SK-N-SH (cell line): ENCODE results near the gene CNOT1. TPM values are rescaled to one million over a fixed set of nuclear protein-coding genes. Genes with fewer than 3 reads are reported as not detected.

ENCODE experiments used
- CTCF ChIA-PET: fragments of 300-600, 350-600 bp; formaldehyde crosslinking; extraction: SDS; loops from one replicate; lab custom pipeline; 2021; lab: Yijun Ruan, JAX
- POLR2A ChIA-PET: fragments of 350-600 bp; sonication (Branson Sonifier 250); formaldehyde crosslinking; extraction: SDS; loops from one replicate; lab custom pipeline; 2020; ENCODE audit warnings: antibody characterized with exemption, inconsistent platforms; lab: Yijun Ruan, JAX
- DNase-seq: peaks from one replicate; pipeline ENCODE4 v3.0.0; 2012
- H2AFZ ChIP-seq: fragments of 200-600 bp; sonication (generic); 2 replicates; pipeline ENCODE4 v1.8.1; 2016; ENCODE audit warnings: antibody characterized with exemption, mild to moderate bottlenecking, low read depth
- H3F3A ChIP-seq: fragments of 200-600 bp; sonication (generic); replicated peaks from 2 replicates; pipeline ENCODE3; 2016; ENCODE audit warnings: antibody characterized with exemption, mild to moderate bottlenecking; ENCODE audit not compliant: insufficient read depth
- H3K27ac ChIP-seq, 2 experiments: fragments of 200-500 bp in 1 of 2; fragments of 200-600 bp in 1 of 2; sonication (Bioruptor generic) in 1 of 2; sonication (generic), shearing (Covaris generic) in 1 of 2; 2 replicates each; pipeline versions ENCODE4 v1.5.1 to v1.6.1; 2014 to 2016; ENCODE audit warnings: low read depth in 2 of 2, inconsistent platforms in 1 of 2, low read length in 1 of 2, mild to moderate bottlenecking in 1 of 2, mixed read lengths in 1 of 2
- H3K27me3 ChIP-seq: fragments of 200-600 bp; sonication (generic), shearing (Covaris generic); 2 replicates; pipeline ENCODE4 v1.6.1; 2016; ENCODE audit warnings: mixed run types; ENCODE audit not compliant: insufficient read depth
- H3K36me3 ChIP-seq, 2 experiments: fragments of 200-500 bp in 1 of 2; fragments of 200-600 bp in 1 of 2; sonication (Bioruptor generic) in 1 of 2; sonication (generic) in 1 of 2; replicated peaks in 1 of 2; 2 replicates each; pipeline versions ENCODE3 to v1.5.1; 2014 to 2016; ENCODE audit warnings: low read length in 1 of 2, mild to moderate bottlenecking in 1 of 2; ENCODE audit not compliant: insufficient read depth in 2 of 2, control insufficient read depth in 1 of 2
- H3K4me1 ChIP-seq, 2 experiments: fragments of 200-500 bp in 1 of 2; fragments of 200-600 bp in 1 of 2; sonication (Bioruptor generic) in 1 of 2; sonication (generic), shearing (Covaris generic) in 1 of 2; 2 replicates each; pipeline versions ENCODE4 v1.5.1 to v1.6.1; 2014 to 2016; ENCODE audit warnings: low read depth in 1 of 2, low read length in 1 of 2, mixed run types in 1 of 2; ENCODE audit not compliant: insufficient read depth in 2 of 2, control insufficient read depth in 1 of 2
- H3K4me2 ChIP-seq: fragments of 200-600 bp; sonication (generic), shearing (Covaris generic); 2 replicates; pipeline ENCODE4 v1.6.1; 2017; ENCODE audit warnings: mixed run types
- H3K4me3 ChIP-seq, 2 experiments: fragments of 200-500 bp in 1 of 2; fragments of 200-600 bp in 1 of 2; sonication (Bioruptor generic) in 1 of 2; sonication (generic), shearing (Covaris generic) in 1 of 2; 2 replicates each; pipeline versions ENCODE4 v1.5.1 to v1.8.1; 2014 to 2016; ENCODE audit warnings: low read depth in 2 of 2, inconsistent platforms in 1 of 2, low read length in 1 of 2, mild to moderate bottlenecking in 1 of 2, mixed read lengths in 1 of 2, moderate library complexity in 1 of 2
- H3K79me2 ChIP-seq: fragments of 200-600 bp; sonication (generic); 2 replicates; pipeline ENCODE4 v1.8.1; 2017; ENCODE audit warnings: mild to moderate bottlenecking; ENCODE audit not compliant: insufficient read depth
- H3K9ac ChIP-seq: fragments of 200-600 bp; sonication (generic); 2 replicates; pipeline ENCODE4 v1.6.1; 2017; ENCODE audit warnings: mixed run types
- H3K9me2 ChIP-seq: fragments of 200-600 bp; sonication (generic); 2 replicates; pipeline ENCODE4 v1.6.1; 2017; ENCODE audit warnings: mixed run types
- H3K9me3 ChIP-seq: fragments of 200-600 bp; sonication (generic); 2 replicates; pipeline ENCODE4 v1.6.1; 2017; ENCODE audit warnings: mixed run types, mild to moderate bottlenecking, moderate library complexity
- H4K20me1 ChIP-seq: fragments of 200-600 bp; sonication (generic); 2 replicates; pipeline ENCODE4 v1.6.1; 2017; ENCODE audit warnings: mild to moderate bottlenecking, mixed run types; ENCODE audit not compliant: insufficient read depth
- FOSL2 ChIP-seq: IDR thresholded peaks from 2 replicates; pipeline ENCODE4 v1.4.0; 2012; ENCODE audit warnings: low read depth, mild to moderate bottlenecking, moderate library complexity, borderline replicate concordance
- FOXM1 ChIP-seq: IDR thresholded peaks from 2 replicates; pipeline ENCODE4 v1.4.0; 2012; ENCODE audit warnings: low read depth, mild to moderate bottlenecking
- MEF2A ChIP-seq: IDR thresholded peaks from 2 replicates; pipeline ENCODE4 v1.4.0; 2012; ENCODE audit warnings: low read depth, borderline replicate concordance
- MXI1 ChIP-seq: IDR thresholded peaks from 2 replicates; pipeline ENCODE4 v1.6.1; 2012; ENCODE audit warnings: mild to moderate bottlenecking, low read depth, low read length, improper control_type of control experiment
- POLR2AphosphoS5 ChIP-seq: IDR thresholded peaks from 2 replicates; pipeline ENCODE4 v1.6.1; 2012; ENCODE audit warnings: low read depth, low read length
- RFX5 ChIP-seq: IDR thresholded peaks from 2 replicates; pipeline ENCODE4 v1.6.1; 2012; ENCODE audit warnings: mild to moderate bottlenecking, improper control_type of control experiment, low read length
- SIN3A ChIP-seq: IDR thresholded peaks from 2 replicates; pipeline ENCODE4 v1.6.1; 2012; ENCODE audit warnings: low read depth, mild to moderate bottlenecking, low read length, moderate library complexity, borderline replicate concordance
- SMC3 ChIP-seq: IDR thresholded peaks from 2 replicates; pipeline ENCODE4 v1.6.1; 2012; ENCODE audit warnings: low read depth, low read length, improper control_type of control experiment
- TAF1 ChIP-seq: IDR thresholded peaks from 2 replicates; pipeline ENCODE4 v1.6.1; 2012; ENCODE audit warnings: low read depth, mild to moderate bottlenecking, low read length, moderate library complexity, borderline replicate concordance
- TCF12 ChIP-seq: IDR thresholded peaks from 2 replicates; pipeline ENCODE4 v1.4.0; 2012
- TEAD4 ChIP-seq: IDR thresholded peaks from 2 replicates; pipeline ENCODE4 v1.4.0; 2012; ENCODE audit warnings: mild to moderate bottlenecking, borderline replicate concordance; ENCODE audit not compliant: insufficient read depth
- YY1 ChIP-seq: IDR thresholded peaks from 2 replicates; pipeline ENCODE4 v1.4.0; 2012; ENCODE audit warnings: low read depth, mild to moderate bottlenecking
- WGBS: methylation state at CpG from one replicate; pipeline ENCODE4 v1.1.6; 2017; ENCODE audit warnings: low lambda C conversion rate; 5-methylcytosine and 5-hydroxymethylcytosine counted together
- polyA plus RNA-seq, 3 experiments: library from polyadenylated mRNA; depleted of rRNA; stranded (reverse); fragments of >200 nt; gene quantifications; 2 replicates each; pipeline ENCODE4 v1.2.3, GENCODE V29; 2012
- TF ChIP-seq, protein P1 (sequence below): fragments of 150-350 bp; IDR thresholded peaks from 2 replicates; pipeline ENCODE4 v1.6.1; 2016; ENCODE audit warnings: mild to moderate bottlenecking, low read depth, low read length
- TF ChIP-seq, protein P2 (sequence below): IDR thresholded peaks from 2 replicates; pipeline ENCODE4 v1.4.0; 2012; ENCODE audit warnings: low read depth, borderline replicate concordance
- TF ChIP-seq, protein P3 (sequence below): IDR thresholded peaks from 2 replicates; pipeline ENCODE4 v1.4.0; 2012; ENCODE audit warnings: low read depth
- TF ChIP-seq, protein P4 (sequence below): IDR thresholded peaks from 2 replicates; pipeline ENCODE4 v1.6.1; 2012; ENCODE audit warnings: mild to moderate bottlenecking, low read depth, low read length, moderate library complexity

The CNOT1 gene
- polyA plus RNA-seq, 1 of the 3 experiments (the other 2 are of a cell fraction), result 77.8 TPM

DNA sequence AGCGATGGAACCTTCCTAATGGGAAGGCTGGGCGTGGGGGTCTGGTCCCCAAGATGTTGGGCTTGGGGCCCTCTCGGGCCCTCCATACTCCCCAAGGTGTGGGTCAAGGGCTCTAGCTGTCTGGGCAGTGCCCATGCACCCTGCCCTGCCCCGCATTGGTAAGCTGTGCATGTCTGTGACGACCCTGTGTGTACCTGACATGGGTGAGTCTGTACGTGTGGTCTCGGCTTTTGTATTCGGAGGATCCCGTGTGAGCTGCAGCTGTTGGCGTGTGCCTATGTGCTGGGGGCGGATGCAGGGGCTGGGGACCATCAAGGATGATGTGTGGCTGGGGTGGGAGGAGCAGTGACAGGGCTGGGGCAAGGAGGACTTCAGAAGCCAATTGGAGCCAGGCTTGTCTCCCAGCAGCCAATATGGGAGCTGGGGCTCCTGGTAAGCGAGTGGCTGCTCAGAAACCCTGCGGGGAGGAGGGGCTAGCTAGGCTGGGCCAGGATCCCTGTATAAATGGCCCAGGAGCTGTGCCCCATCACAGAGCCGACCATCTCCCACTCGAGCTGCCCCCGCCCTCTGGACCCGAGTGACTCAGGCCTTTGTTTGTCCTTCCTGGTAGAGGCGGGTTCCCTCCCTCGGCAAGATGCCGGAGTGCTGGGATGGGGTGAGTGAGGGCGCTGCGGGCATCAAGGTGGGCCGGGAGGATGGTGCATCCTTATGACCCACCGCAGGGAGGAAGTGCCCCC lies 129.8 kb downstream of the CNOT1 start, which contains the start of gene NDRG4:
TSS of gene NDRG4 (plus strand) at position 529 of the 737 bp plus-strand sequence. CDS start at position 635, 106 bp downstream.
- peak within 1 kb of the TSS; percentile 63 for H3K9ac ChIP-seq

More for the DNA sequence above, 129.8 kb downstream of the CNOT1 start, which contains the start of gene NDRG4:
- Histone ChIP-seq H3K4me2 (peak within 1 kb of the TSS; percentile 98), H3K79me2 (peaks cover 8% of the 10 kb centered on the region; the same call in 1 of the 2 replicates), H3F3A (peaks cover 10% of the 10 kb centered on the region), H3K9me2 (no peaks in the 10 kb centered on the region), H3K9me3 (no peaks in the 10 kb centered on the region), H3K36me3 (peaks cover 0 to 11% of the 10 kb centered on the region in 2 experiments), H3K4me3 (peak within 1 kb of the TSS; percentile 67 to 76), H2AFZ (peak within 1 kb of the TSS; percentile 78; the same call in 1 of the 2 replicates), H4K20me1 (no peaks in the 10 kb centered on the region), H3K4me1 (peaks cover 10 to 41% of the 10 kb centered on the region in 2 experiments; a peak in 3 of 4 replicates), H3K27me3 (no peaks in the 10 kb centered on the region), H3K27ac (peak within 1 kb of the TSS; percentile 20 to 85; a peak in 3 of 4 replicates)
- DNase-seq, result peak; percentile 93
- POLR2A ChIA-PET, result interaction anchor here (0.6 to 1.9 kb wide), 12 partner anchors 9 to 371 kb away, joined by 3 to 8 read pairs (median 4); partner anchors contain the start of genes CFAP20 and GINS3
- 9% methylated on average over 20 of the region's 24 CpGs for WGBS
- TF ChIP-seq, protein P1, sequence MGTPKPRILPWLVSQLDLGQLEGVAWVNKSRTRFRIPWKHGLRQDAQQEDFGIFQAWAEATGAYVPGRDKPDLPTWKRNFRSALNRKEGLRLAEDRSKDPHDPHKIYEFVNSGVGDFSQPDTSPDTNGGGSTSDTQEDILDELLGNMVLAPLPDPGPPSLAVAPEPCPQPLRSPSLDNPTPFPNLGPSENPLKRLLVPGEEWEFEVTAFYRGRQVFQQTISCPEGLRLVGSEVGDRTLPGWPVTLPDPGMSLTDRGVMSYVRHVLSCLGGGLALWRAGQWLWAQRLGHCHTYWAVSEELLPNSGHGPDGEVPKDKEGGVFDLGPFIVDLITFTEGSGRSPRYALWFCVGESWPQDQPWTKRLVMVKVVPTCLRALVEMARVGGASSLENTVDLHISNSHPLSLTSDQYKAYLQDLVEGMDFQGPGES, result peak; percentile 33; the same call in 1 of the 2 replicates
- TF ChIP-seq FOXM1, result no peak
- TF ChIP-seq TAF1, result peak; percentile 68; the same call in 1 of the 2 replicates
- TF ChIP-seq SMC3, result no peak
- TF ChIP-seq TEAD4, result no peak
- peak; percentile 42; the same call in 1 of the 2 replicates for TF ChIP-seq SIN3A
- peak; percentile 62; the same call in 1 of the 2 replicates for TF ChIP-seq YY1
- TF ChIP-seq, protein P2, sequence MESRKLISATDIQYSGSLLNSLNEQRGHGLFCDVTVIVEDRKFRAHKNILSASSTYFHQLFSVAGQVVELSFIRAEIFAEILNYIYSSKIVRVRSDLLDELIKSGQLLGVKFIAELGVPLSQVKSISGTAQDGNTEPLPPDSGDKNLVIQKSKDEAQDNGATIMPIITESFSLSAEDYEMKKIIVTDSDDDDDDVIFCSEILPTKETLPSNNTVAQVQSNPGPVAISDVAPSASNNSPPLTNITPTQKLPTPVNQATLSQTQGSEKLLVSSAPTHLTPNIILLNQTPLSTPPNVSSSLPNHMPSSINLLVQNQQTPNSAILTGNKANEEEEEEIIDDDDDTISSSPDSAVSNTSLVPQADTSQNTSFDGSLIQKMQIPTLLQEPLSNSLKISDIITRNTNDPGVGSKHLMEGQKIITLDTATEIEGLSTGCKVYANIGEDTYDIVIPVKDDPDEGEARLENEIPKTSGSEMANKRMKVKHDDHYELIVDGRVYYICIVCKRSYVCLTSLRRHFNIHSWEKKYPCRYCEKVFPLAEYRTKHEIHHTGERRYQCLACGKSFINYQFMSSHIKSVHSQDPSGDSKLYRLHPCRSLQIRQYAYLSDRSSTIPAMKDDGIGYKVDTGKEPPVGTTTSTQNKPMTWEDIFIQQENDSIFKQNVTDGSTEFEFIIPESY, result no peak
- peak; percentile 74 for TF ChIP-seq RFX5
- TF ChIP-seq, protein P3, sequence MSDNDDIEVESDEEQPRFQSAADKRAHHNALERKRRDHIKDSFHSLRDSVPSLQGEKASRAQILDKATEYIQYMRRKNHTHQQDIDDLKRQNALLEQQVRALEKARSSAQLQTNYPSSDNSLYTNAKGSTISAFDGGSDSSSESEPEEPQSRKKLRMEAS, result peak; percentile 40
- TF ChIP-seq FOSL2, result no peak; the same call in 1 of the 2 replicates
- TF ChIP-seq MEF2A, result no peak
- peak; percentile 56; the same call in 1 of the 2 replicates for TF ChIP-seq MXI1
- TF ChIP-seq POLR2AphosphoS5, result peak; percentile 98
- no peak for TF ChIP-seq TCF12
- TF ChIP-seq, protein P4, sequence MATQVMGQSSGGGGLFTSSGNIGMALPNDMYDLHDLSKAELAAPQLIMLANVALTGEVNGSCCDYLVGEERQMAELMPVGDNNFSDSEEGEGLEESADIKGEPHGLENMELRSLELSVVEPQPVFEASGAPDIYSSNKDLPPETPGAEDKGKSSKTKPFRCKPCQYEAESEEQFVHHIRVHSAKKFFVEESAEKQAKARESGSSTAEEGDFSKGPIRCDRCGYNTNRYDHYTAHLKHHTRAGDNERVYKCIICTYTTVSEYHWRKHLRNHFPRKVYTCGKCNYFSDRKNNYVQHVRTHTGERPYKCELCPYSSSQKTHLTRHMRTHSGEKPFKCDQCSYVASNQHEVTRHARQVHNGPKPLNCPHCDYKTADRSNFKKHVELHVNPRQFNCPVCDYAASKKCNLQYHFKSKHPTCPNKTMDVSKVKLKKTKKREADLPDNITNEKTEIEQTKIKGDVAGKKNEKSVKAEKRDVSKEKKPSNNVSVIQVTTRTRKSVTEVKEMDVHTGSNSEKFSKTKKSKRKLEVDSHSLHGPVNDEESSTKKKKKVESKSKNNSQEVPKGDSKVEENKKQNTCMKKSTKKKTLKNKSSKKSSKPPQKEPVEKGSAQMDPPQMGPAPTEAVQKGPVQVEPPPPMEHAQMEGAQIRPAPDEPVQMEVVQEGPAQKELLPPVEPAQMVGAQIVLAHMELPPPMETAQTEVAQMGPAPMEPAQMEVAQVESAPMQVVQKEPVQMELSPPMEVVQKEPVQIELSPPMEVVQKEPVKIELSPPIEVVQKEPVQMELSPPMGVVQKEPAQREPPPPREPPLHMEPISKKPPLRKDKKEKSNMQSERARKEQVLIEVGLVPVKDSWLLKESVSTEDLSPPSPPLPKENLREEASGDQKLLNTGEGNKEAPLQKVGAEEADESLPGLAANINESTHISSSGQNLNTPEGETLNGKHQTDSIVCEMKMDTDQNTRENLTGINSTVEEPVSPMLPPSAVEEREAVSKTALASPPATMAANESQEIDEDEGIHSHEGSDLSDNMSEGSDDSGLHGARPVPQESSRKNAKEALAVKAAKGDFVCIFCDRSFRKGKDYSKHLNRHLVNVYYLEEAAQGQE, result 0 out of 2 replicates have a peak, but pooled peaks have one; percentile 11
- CTCF ChIA-PET, result interaction anchor here (0.9 to 3.7 kb wide), 8 partner anchors 11 to 163 kb away, joined by 3 to 32 read pairs (median 5); no protein-coding TSS in a partner anchor
